Panc1 (cell line): ENCODE measurements around the gene RPL4. TPM values are rescaled to one million over a fixed set of nuclear protein-coding genes. Genes with fewer than 3 reads are reported as not detected.

Source experiments
- ATAC-seq: fragments of 200-7000 bp; cut with Tn5 transposase; 2 replicates; pipeline ENCODE4 v1.9.1; 2020; ENCODE audit warnings: mild to moderate bottlenecking, moderate library complexity
- BruUV-seq: library from RNA; stranded (reverse); fragments of 400-500 nt; replicated peaks from 2 replicates; lab custom pipeline; 2021; lab: Mats Ljungman, UMichigan
- CTCF ChIA-PET: fragments of 300-600 bp; sonication (Branson Sonifier 250); formaldehyde crosslinking; loops from one replicate; lab custom pipeline; 2022; ENCODE audit warnings: antibody characterized with exemption; lab: Charles Lee
- POLR2A ChIA-PET: fragments of 300-600 bp; sonication (Branson Sonifier 250); formaldehyde crosslinking; loops from one replicate; lab custom pipeline; 2022; ENCODE audit warnings: antibody characterized with exemption; lab: Charles Lee
- DNase-seq: peaks from one replicate; pipeline ENCODE4 v3.0.0-alpha.2; 2010; ENCODE audit warnings: low read depth, low spot score
- H3K27ac ChIP-seq: 2 replicates; pipeline ENCODE4 v1.5.1; 2011; ENCODE audit warnings: mild to moderate bottlenecking, low read length, inconsistent platforms
- H3K27me3 ChIP-seq: fragments of 200-500 bp; sonication (Bioruptor generic); 2 replicates; pipeline ENCODE4 v1.6.0; 2014; ENCODE audit warnings: low read length, inconsistent platforms; ENCODE audit not compliant: control insufficient read depth, insufficient read depth
- H3K36me3 ChIP-seq: fragments of 200-500 bp; sonication (Bioruptor generic); 2 replicates; pipeline ENCODE4 v1.5.1; 2014; ENCODE audit warnings: inconsistent platforms, mild to moderate bottlenecking, low read length, moderate library complexity; ENCODE audit not compliant: control insufficient read depth, insufficient read depth
- H3K4me1 ChIP-seq: 2 replicates; pipeline ENCODE4 v1.5.1; 2011; ENCODE audit warnings: inconsistent platforms, mild to moderate bottlenecking, low read length, moderate library complexity; ENCODE audit not compliant: control insufficient read depth, insufficient read depth
- H3K4me3 ChIP-seq, 2 experiments: 2 replicates each; pipeline ENCODE4 v1.5.1; 2011 to 2012; ENCODE audit warnings: low read depth in 2 of 2, low read length in 2 of 2, mild to moderate bottlenecking in 2 of 2, inconsistent platforms in 1 of 2, moderate library complexity in 1 of 2
- H3K9me3 ChIP-seq: fragments of 200-500 bp; sonication (Bioruptor generic); 2 replicates; pipeline ENCODE4 v1.5.1; 2014; ENCODE audit warnings: low read depth, mild to moderate bottlenecking, inconsistent platforms, low read length, moderate library complexity; ENCODE audit not compliant: control insufficient read depth, insufficient read depth
- POLR2AphosphoS5 ChIP-seq: IDR thresholded peaks from 2 replicates; pipeline ENCODE4 v1.6.1; 2012; ENCODE audit warnings: mild to moderate bottlenecking, low read depth, low read length, moderate library complexity
- SIN3A ChIP-seq: IDR thresholded peaks from 2 replicates; pipeline ENCODE4 v1.6.1; 2012; ENCODE audit warnings: low read depth, mild to moderate bottlenecking, low read length, moderate library complexity, borderline replicate concordance; ENCODE audit not compliant: insufficient read depth
- TCF7L2 ChIP-seq: IDR thresholded peaks from 2 replicates; pipeline ENCODE4 v1.6.1; 2011; ENCODE audit warnings: mild to moderate bottlenecking, low read depth, low read length, inconsistent platforms
- in situ Hi-C: cut with HindIII; loops from 2 replicates; pipeline ENCODE4 v1.10.0; 2016; ENCODE audit warnings: low sequenced_read_pairs, low pct_unique_long_range_greater_than_20kb
- intact Hi-C: fragments of 100-400 bp; cut with micrococcal nuclease; formaldehyde crosslinking; loops from one replicate; pipeline ENCODE4 v1.10.0; 2022; ENCODE audit not compliant: unreplicated experiment
- total RNA-seq: library from RNA; stranded (reverse); gene quantifications from one replicate; pipeline ENCODE4 v1.2.1, GENCODE V29; 2021; ENCODE audit not compliant: unreplicated experiment
- TF ChIP-seq, protein P1 (sequence below): fragments of 450-650 bp; IDR thresholded peaks from 2 replicates; pipeline ENCODE4 v1.5.1; 2017; ENCODE audit warnings: mild to moderate bottlenecking
- TF ChIP-seq, protein P2 (sequence below), 2 experiments: IDR thresholded peaks; 2 replicates each; pipeline ENCODE4 v1.6.1; 2011 to 2012; ENCODE audit warnings: low read depth in 2 of 2, control low read depth in 1 of 2, low read length in 1 of 2, mild to moderate bottlenecking in 1 of 2, moderate library complexity in 1 of 2; ENCODE audit not compliant: insufficient read depth in 1 of 2

RPL4 gene
- total RNA-seq, 1 experiment from 2014 or later = 2,268 TPM

DNA sequence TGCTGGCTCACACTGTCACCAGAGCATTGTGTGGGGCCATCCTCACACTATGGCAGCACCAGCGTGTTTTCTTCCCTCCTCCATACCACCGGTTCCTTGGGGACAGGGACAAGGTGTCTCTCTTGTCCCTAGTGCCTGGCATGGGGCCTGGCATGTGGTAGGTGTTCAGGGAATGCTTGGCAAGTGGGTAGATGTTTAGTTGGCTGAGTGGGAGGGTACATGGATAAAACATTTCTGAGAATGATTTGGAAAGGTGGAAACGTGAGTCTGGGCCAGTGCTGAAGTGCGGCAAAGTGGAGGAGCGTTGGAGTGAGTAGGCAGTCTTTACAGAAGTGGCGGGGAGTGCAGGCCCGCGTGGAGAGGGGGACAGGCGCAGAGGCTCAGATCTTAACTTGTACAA, 22.1 kb downstream of the RPL4 start:
- TF ChIP-seq POLR2AphosphoS5 (no peak), SIN3A (no peak), TCF7L2 (no peak)
- TF ChIP-seq, protein P1, sequence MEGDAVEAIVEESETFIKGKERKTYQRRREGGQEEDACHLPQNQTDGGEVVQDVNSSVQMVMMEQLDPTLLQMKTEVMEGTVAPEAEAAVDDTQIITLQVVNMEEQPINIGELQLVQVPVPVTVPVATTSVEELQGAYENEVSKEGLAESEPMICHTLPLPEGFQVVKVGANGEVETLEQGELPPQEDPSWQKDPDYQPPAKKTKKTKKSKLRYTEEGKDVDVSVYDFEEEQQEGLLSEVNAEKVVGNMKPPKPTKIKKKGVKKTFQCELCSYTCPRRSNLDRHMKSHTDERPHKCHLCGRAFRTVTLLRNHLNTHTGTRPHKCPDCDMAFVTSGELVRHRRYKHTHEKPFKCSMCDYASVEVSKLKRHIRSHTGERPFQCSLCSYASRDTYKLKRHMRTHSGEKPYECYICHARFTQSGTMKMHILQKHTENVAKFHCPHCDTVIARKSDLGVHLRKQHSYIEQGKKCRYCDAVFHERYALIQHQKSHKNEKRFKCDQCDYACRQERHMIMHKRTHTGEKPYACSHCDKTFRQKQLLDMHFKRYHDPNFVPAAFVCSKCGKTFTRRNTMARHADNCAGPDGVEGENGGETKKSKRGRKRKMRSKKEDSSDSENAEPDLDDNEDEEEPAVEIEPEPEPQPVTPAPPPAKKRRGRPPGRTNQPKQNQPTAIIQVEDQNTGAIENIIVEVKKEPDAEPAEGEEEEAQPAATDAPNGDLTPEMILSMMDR = no peak
- TF ChIP-seq, protein P2, sequence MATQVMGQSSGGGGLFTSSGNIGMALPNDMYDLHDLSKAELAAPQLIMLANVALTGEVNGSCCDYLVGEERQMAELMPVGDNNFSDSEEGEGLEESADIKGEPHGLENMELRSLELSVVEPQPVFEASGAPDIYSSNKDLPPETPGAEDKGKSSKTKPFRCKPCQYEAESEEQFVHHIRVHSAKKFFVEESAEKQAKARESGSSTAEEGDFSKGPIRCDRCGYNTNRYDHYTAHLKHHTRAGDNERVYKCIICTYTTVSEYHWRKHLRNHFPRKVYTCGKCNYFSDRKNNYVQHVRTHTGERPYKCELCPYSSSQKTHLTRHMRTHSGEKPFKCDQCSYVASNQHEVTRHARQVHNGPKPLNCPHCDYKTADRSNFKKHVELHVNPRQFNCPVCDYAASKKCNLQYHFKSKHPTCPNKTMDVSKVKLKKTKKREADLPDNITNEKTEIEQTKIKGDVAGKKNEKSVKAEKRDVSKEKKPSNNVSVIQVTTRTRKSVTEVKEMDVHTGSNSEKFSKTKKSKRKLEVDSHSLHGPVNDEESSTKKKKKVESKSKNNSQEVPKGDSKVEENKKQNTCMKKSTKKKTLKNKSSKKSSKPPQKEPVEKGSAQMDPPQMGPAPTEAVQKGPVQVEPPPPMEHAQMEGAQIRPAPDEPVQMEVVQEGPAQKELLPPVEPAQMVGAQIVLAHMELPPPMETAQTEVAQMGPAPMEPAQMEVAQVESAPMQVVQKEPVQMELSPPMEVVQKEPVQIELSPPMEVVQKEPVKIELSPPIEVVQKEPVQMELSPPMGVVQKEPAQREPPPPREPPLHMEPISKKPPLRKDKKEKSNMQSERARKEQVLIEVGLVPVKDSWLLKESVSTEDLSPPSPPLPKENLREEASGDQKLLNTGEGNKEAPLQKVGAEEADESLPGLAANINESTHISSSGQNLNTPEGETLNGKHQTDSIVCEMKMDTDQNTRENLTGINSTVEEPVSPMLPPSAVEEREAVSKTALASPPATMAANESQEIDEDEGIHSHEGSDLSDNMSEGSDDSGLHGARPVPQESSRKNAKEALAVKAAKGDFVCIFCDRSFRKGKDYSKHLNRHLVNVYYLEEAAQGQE (IDR thresholded peaks at IDR 0.05; ENCODE audit: insufficient read depth in 1 of 2, low read depth in 2 of 2, low read length in 1 of 2) = no peak
- CTCF ChIA-PET = no interaction called here
- no peak for ATAC-seq
- POLR2A ChIA-PET = no interaction called here
- intact Hi-C loops = no loop called here
- DNase-seq = no peak
- Histone ChIP-seq H3K27me3 (no peaks in the 10 kb centered on the region), H3K4me1 (no peaks in the 10 kb centered on the region), H3K36me3 (no peaks in the 10 kb centered on the region), H3K4me3 (no peak overlapping the region), H3K27ac (no peak overlapping the region), H3K9me3 (no peaks in the 10 kb centered on the region)
- in situ Hi-C loops = no loop called here
- no TSS peak for BruUV-seq

DNA sequence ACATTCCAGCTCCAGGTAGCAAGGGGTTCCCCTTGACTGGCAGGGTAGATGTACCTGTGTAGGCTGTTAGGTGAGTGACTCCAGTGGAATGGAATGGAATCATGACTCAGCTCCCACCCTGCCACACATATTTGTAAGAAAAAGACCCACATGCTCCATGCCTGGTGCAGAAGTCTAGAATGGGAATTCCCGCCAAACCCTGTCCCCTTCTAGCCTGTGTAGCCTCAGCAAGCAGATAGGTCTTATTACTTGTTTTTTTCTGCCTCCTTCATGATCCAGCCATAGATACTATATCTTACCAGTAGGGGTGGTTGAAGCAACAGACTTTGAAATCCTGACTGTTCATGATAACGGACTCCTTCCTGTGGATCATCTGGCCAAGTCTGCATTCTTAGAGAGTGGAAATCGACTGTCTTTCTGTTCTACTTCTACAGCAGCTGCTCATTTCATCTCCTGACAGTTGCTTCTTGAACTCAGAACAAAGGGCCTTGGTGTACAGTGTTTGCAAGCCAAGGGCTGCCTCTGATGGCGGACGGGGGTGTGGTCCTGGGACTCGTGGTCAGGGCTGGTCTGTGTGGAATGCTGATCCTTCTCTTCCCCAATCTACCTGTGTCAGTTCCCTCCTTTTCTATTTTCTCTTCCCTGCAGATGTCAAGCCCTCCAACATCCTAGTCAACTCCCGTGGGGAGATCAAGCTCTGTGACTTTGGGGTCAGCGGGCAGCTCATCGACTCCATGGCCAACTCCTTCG, 23.4 kb downstream of the RPL4 start:
- Histone ChIP-seq H3K27ac (no peak overlapping the region), H3K4me3 (no peak overlapping the region), H3K4me1 (no peaks in the 10 kb centered on the region), H3K9me3 (no peaks in the 10 kb centered on the region), H3K36me3 (no peaks in the 10 kb centered on the region), H3K27me3 (no peaks in the 10 kb centered on the region)
- no peak for ATAC-seq
- no TSS peak for BruUV-seq
- TF ChIP-seq POLR2AphosphoS5 (no peak), TCF7L2 (no peak), SIN3A (no peak)
- TF ChIP-seq, protein P1 = no peak
- TF ChIP-seq, protein P2 (IDR thresholded peaks at IDR 0.05; ENCODE audit: insufficient read depth in 1 of 2, low read depth in 2 of 2, low read length in 1 of 2) = no peak
- DNase-seq = no peak
- CTCF ChIA-PET = interaction anchor here (0.6 kb wide), 1 partner anchor 190 kb away, joined by 4 read pairs; no protein-coding TSS in a partner anchor
- POLR2A ChIA-PET = no interaction called here
- intact Hi-C loops = no loop called here
- in situ Hi-C loops = no loop called here
